ENCODE measurements around the gene VPS41.

Gene VPS41

DNA sequence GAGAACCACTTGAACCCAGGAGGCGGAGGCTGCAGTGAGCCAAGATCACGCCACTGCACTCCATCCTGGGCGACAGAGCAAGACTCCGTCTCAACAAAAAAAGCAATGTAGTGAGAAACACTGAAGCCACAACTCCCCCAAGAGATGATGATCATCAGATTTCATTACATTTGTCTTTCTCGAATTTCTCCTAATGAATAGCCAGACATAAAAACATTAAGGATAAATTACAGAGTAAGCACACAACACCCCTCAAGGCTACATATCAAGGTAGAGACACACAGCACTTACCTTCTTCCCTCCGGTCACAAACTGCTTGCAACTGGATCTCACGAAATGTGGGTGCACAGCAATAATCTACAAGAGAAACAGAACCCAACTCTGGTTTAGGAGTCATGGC is 91.5 kb downstream of the VPS41 start (continued):
- TF ChIP-seq TSHZ1 (tag by site-specific recombination; IDR thresholded peaks at IDR 0.05; ENCODE audit: borderline replicate concordance), result no peak
- no peak for TF ChIP-seq ZSCAN23 (tag by site-specific recombination; IDR thresholded peaks at IDR 0.05)
- TF ChIP-seq, protein P1, sequence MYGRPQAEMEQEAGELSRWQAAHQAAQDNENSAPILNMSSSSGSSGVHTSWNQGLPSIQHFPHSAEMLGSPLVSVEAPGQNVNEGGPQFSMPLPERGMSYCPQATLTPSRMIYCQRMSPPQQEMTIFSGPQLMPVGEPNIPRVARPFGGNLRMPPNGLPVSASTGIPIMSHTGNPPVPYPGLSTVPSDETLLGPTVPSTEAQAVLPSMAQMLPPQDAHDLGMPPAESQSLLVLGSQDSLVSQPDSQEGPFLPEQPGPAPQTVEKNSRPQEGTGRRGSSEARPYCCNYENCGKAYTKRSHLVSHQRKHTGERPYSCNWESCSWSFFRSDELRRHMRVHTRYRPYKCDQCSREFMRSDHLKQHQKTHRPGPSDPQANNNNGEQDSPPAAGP (tag by site-specific recombination; IDR thresholded peaks at IDR 0.05), result no peak
- TF ChIP-seq FEZF1 (tag by site-specific recombination; IDR thresholded peaks at IDR 0.05), result no peak
- TF ChIP-seq ZNF174 (tag by site-specific recombination; IDR thresholded peaks at IDR 0.05), result no peak
- no peak for TF ChIP-seq ZNF623 (tag by site-specific recombination; IDR thresholded peaks at IDR 0.05)
- TF ChIP-seq, protein P2, sequence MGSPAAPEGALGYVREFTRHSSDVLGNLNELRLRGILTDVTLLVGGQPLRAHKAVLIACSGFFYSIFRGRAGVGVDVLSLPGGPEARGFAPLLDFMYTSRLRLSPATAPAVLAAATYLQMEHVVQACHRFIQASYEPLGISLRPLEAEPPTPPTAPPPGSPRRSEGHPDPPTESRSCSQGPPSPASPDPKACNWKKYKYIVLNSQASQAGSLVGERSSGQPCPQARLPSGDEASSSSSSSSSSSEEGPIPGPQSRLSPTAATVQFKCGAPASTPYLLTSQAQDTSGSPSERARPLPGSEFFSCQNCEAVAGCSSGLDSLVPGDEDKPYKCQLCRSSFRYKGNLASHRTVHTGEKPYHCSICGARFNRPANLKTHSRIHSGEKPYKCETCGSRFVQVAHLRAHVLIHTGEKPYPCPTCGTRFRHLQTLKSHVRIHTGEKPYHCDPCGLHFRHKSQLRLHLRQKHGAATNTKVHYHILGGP (tag by site-specific recombination; IDR thresholded peaks at IDR 0.05), result no peak
- no peak for TF ChIP-seq KLF16 (tag by site-specific recombination; IDR thresholded peaks at IDR 0.05)

GRCh38 chr7:38813768-38814167 is 95.2 kb downstream of the VPS41 start:
- H3K4me3 ChIP-seq (ENCODE audit: low read depth, low read length), result no peak overlapping the region
- no peaks in the 10 kb centered on the region for H3K36me3 ChIP-seq (ENCODE audit: control insufficient read depth in 2 of 2, insufficient read depth in 1 of 2, low read length in 2 of 2)
- ChIA-PET POLR2A (no interaction called here), CTCF (interaction anchor here (0.6 to 1.5 kb wide), 3 partner anchors 18 to 726 kb away, joined by 3 read pairs; no protein-coding TSS in a partner anchor)
- no peaks in the 10 kb centered on the region for H3K9me3 ChIP-seq (ENCODE audit: control insufficient read depth, insufficient read depth, low read depth, low read length)
- H3K27ac ChIP-seq (ENCODE audit: extremely low read depth, low read depth, low read length), result no peak overlapping the region
- H3K4me1 ChIP-seq (ENCODE audit: control insufficient read depth, insufficient read depth, low read length), result no peaks in the 10 kb centered on the region
- TF ChIP-seq ZNF473 (tag by site-specific recombination; IDR thresholded peaks at IDR 0.05), result no peak
- no peak for TF ChIP-seq ZNF133 (tag by site-specific recombination; IDR thresholded peaks at IDR 0.05)
- TF ChIP-seq ZNF366 (tag by site-specific recombination; conservative IDR thresholded peaks at IDR 0.05), result no peak

DNA sequence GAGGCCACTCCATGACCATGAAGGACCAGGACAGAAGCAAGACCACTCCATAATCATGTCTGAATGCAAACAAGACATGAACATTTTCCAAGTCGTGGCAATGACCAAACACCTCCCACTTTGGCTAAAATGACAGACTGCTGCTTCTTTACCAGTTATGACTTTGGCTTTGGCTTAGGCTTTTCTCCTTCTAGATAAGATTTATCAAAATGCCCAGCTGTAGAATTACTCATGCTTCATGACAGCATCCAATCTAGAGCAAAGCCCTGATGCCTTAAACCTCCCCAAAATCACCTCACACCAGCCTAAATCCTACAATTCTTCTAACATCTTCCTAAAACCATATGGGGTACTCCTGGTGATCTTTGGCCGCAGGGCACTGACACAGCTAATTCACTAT is 102.1 kb downstream of the VPS41 start:
- CTCF ChIA-PET, result no interaction called here
- H3K4me1 ChIP-seq (ENCODE audit: control insufficient read depth, insufficient read depth, low read length), result no peaks in the 10 kb centered on the region
- H3K27ac ChIP-seq (ENCODE audit: extremely low read depth, low read depth, low read length), result no peak overlapping the region
- no peaks in the 10 kb centered on the region for H3K36me3 ChIP-seq (ENCODE audit: control insufficient read depth in 2 of 2, insufficient read depth in 1 of 2, low read length in 2 of 2)
- H3K4me3 ChIP-seq (ENCODE audit: low read depth, low read length), result no peak overlapping the region
- H3K9me3 ChIP-seq (ENCODE audit: control insufficient read depth, insufficient read depth, low read depth, low read length), result no peaks in the 10 kb centered on the region
- POLR2A ChIA-PET, result no interaction called here
- TF ChIP-seq, protein P3, sequence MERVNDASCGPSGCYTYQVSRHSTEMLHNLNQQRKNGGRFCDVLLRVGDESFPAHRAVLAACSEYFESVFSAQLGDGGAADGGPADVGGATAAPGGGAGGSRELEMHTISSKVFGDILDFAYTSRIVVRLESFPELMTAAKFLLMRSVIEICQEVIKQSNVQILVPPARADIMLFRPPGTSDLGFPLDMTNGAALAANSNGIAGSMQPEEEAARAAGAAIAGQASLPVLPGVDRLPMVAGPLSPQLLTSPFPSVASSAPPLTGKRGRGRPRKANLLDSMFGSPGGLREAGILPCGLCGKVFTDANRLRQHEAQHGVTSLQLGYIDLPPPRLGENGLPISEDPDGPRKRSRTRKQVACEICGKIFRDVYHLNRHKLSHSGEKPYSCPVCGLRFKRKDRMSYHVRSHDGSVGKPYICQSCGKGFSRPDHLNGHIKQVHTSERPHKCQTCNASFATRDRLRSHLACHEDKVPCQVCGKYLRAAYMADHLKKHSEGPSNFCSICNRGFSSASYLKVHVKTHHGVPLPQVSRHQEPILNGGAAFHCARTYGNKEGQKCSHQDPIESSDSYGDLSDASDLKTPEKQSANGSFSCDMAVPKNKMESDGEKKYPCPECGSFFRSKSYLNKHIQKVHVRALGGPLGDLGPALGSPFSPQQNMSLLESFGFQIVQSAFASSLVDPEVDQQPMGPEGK (tag by site-specific recombination; IDR thresholded peaks at IDR 0.05), result no peak
- TF ChIP-seq ZNF426 (tag by site-specific recombination; IDR thresholded peaks at IDR 0.05), result no peak
- no peak for TF ChIP-seq ZBTB48 (tag by site-specific recombination; IDR thresholded peaks at IDR 0.05)
- TF ChIP-seq OSR2 (tag by site-specific recombination; IDR thresholded peaks at IDR 0.05), result no peak
- TF ChIP-seq ZNF830 (tag by site-specific recombination; IDR thresholded peaks at IDR 0.05; ENCODE audit: low read depth), result no peak
- TF ChIP-seq ZNF473 (tag by site-specific recombination; IDR thresholded peaks at IDR 0.05), result no peak
- no peak for TF ChIP-seq ZNF416 (tag by site-specific recombination; IDR thresholded peaks at IDR 0.05)
- no peak for TF ChIP-seq ZSCAN4 (tag by site-specific recombination; IDR thresholded peaks at IDR 0.05)
- no peak for TF ChIP-seq ZNF549 (tag by site-specific recombination; IDR thresholded peaks at IDR 0.05)
- no peak for TF ChIP-seq ZNF2 (tag by site-specific recombination; IDR thresholded peaks at IDR 0.05)

All from HEK293 (cell line).